ENCODE measurements around the gene FHL1.

The FHL1 gene

GRCh38 chrX:136199365-136199764 lies 52.0 kb downstream of the FHL1 start:
- Histone ChIP-seq H3K79me2 (ENCODE audit: insufficient read depth, low read depth) (no peaks in the 10 kb centered on the region), H4K20me1 (ENCODE audit: insufficient read depth) (no peaks in the 10 kb centered on the region), H3K4me1 (ENCODE audit: low read depth, poor library complexity, severe bottlenecking) (peaks cover 11% of the 10 kb centered on the region), H3K36me3 (ENCODE audit: insufficient read depth) (no peaks in the 10 kb centered on the region), H3K4me2 (no peak overlapping the region), H3K27ac (no peak overlapping the region), H3K27me3 (ENCODE audit: insufficient read depth, low read depth) (no peaks in the 10 kb centered on the region), H3K4me3 (IDR thresholded peaks at IDR 0.05; ENCODE audit: insufficient read depth, low read depth, low read length) (no peak overlapping the region), H3K9ac (no peak overlapping the region), H2AFZ (ENCODE audit: low read depth) (no peak overlapping the region)
- TF ChIP-seq, protein P1, sequence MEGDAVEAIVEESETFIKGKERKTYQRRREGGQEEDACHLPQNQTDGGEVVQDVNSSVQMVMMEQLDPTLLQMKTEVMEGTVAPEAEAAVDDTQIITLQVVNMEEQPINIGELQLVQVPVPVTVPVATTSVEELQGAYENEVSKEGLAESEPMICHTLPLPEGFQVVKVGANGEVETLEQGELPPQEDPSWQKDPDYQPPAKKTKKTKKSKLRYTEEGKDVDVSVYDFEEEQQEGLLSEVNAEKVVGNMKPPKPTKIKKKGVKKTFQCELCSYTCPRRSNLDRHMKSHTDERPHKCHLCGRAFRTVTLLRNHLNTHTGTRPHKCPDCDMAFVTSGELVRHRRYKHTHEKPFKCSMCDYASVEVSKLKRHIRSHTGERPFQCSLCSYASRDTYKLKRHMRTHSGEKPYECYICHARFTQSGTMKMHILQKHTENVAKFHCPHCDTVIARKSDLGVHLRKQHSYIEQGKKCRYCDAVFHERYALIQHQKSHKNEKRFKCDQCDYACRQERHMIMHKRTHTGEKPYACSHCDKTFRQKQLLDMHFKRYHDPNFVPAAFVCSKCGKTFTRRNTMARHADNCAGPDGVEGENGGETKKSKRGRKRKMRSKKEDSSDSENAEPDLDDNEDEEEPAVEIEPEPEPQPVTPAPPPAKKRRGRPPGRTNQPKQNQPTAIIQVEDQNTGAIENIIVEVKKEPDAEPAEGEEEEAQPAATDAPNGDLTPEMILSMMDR (conservative IDR thresholded peaks at IDR 0.05; ENCODE audit: low read depth, low read length) = no peak

GRCh38 chrX:136200466-136200865 lies 53.1 kb downstream of the FHL1 start:
- Histone ChIP-seq H3K4me3 (IDR thresholded peaks at IDR 0.05; ENCODE audit: insufficient read depth, low read depth, low read length) (no peak overlapping the region), H3K9ac (no peak overlapping the region), H3K4me1 (ENCODE audit: low read depth, poor library complexity, severe bottlenecking) (peaks cover 11% of the 10 kb centered on the region), H3K79me2 (ENCODE audit: insufficient read depth, low read depth) (no peaks in the 10 kb centered on the region), H3K27ac (no peak overlapping the region), H3K36me3 (ENCODE audit: insufficient read depth) (no peaks in the 10 kb centered on the region), H2AFZ (ENCODE audit: low read depth) (no peak overlapping the region), H3K27me3 (ENCODE audit: insufficient read depth, low read depth) (no peaks in the 10 kb centered on the region), H3K4me2 (no peak overlapping the region), H4K20me1 (ENCODE audit: insufficient read depth) (no peaks in the 10 kb centered on the region)
- TF ChIP-seq, protein P1 (conservative IDR thresholded peaks at IDR 0.05; ENCODE audit: low read depth, low read length) = peak; percentile 44; the same call in 1 of the 2 replicates

- Histone ChIP-seq H3K36me3 (ENCODE audit: insufficient read depth) (no peaks in the 10 kb centered on the region), H3K4me3 (IDR thresholded peaks at IDR 0.05; ENCODE audit: insufficient read depth, low read depth, low read length) (no peak overlapping the region), H3K27me3 (ENCODE audit: insufficient read depth, low read depth) (no peaks in the 10 kb centered on the region), H2AFZ (ENCODE audit: low read depth) (no peak overlapping the region), H3K79me2 (ENCODE audit: insufficient read depth, low read depth) (no peaks in the 10 kb centered on the region), H4K20me1 (ENCODE audit: insufficient read depth) (no peaks in the 10 kb centered on the region), H3K27ac (no peak overlapping the region), H3K4me1 (ENCODE audit: low read depth, poor library complexity, severe bottlenecking) (peaks cover 11% of the 10 kb centered on the region), H3K9ac (no peak overlapping the region), H3K4me2 (no peak overlapping the region)
- TF ChIP-seq, protein P1 (conservative IDR thresholded peaks at IDR 0.05; ENCODE audit: low read depth, low read length) = no peak
Observed at GRCh38 chrX:136201601-136202000, 54.3 kb downstream of the FHL1 start.

DNA sequence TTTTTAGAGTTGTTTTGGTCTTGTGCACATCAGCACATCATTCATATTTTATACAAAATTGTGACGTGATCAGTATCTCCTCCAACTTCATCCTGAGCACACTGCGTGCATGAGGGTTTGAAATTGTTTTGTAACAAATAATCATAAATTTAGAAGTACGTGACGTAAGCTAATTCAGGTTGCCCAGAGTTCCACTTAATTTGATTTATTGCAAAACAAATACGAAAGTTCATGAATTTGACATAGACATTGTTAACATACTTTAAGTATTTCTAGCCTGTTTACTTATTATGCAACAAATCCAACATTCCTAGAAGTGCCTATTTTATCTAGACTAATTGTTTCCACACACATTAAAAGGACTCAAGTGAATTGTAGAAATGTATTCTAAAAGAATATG lies 55.6 kb downstream of the FHL1 start:
- Histone ChIP-seq H3K79me2 (ENCODE audit: insufficient read depth, low read depth) (no peaks in the 10 kb centered on the region), H3K4me2 (no peak overlapping the region), H3K27ac (no peak overlapping the region), H2AFZ (ENCODE audit: low read depth) (no peak overlapping the region), H3K36me3 (ENCODE audit: insufficient read depth) (no peaks in the 10 kb centered on the region), H3K4me1 (ENCODE audit: low read depth, poor library complexity, severe bottlenecking) (peaks cover 11% of the 10 kb centered on the region), H4K20me1 (ENCODE audit: insufficient read depth) (no peaks in the 10 kb centered on the region), H3K4me3 (IDR thresholded peaks at IDR 0.05; ENCODE audit: insufficient read depth, low read depth, low read length) (no peak overlapping the region), H3K27me3 (ENCODE audit: insufficient read depth, low read depth) (no peaks in the 10 kb centered on the region), H3K9ac (no peak overlapping the region)
- TF ChIP-seq, protein P1 (conservative IDR thresholded peaks at IDR 0.05; ENCODE audit: low read depth, low read length) = no peak
